Measurements from ENCODE around the gene S100A5. TPM values are rescaled to one million over a fixed set of nuclear protein-coding genes. Genes with fewer than 3 reads are reported as not detected.

S100A5 gene
- total RNA-seq, 1 experiment from 2014 or later: not detected

- Mint-ChIP-seq H3K4me3 (peak overlapping the region in 1 of 2 experiments; percentile 72; a peak in 2 of 5 replicates), H3K27me3 (ENCODE audit: low read depth) (no peaks in the 10 kb centered on the region; the same call in 1 of the 2 replicates), H3K9me3 (no peaks in the 10 kb centered on the region), H3K27ac (no peak overlapping the region; a peak in 1 of 7 replicates), H3K4me1 (peaks cover 34 to 42% of the 10 kb centered on the region in 2 experiments), H3K36me3 (ENCODE audit: insufficient read depth in 1 of 3, low read depth in 3 of 3) (no peaks in the 10 kb centered on the region)
- Histone ChIP-seq H3K23me2 (ENCODE audit: insufficient read length, low read depth, low read length, poor library complexity, severe bottlenecking) (no peaks in the 10 kb centered on the region), H3K56ac (ENCODE audit: insufficient read length, low read depth, low read length) (no peak overlapping the region), H3K4me1 (ENCODE audit: insufficient read depth, low read length) (peaks cover 7% of the 10 kb centered on the region; the same call in 1 of the 2 replicates), H2BK20ac (ENCODE audit: low read depth, low read length, poor library complexity, severe bottlenecking) (no peak overlapping the region), H3K27me3 (ENCODE audit: insufficient read depth, low read length) (no peaks in the 10 kb centered on the region; the same call in 1 of the 2 replicates), H4K91ac (ENCODE audit: insufficient read length, low read depth, low read length) (no peak overlapping the region), H3T11ph (ENCODE audit: low read length) (no peak overlapping the region), H3K4ac (ENCODE audit: low read depth, low read length) (no peak overlapping the region), H2BK15ac (ENCODE audit: low read depth, low read length) (no peak overlapping the region), H3K14ac (ENCODE audit: insufficient read depth, low read length) (no peak overlapping the region), H3K9me3 (ENCODE audit: control insufficient read depth, low read depth, low read length) (no peaks in the 10 kb centered on the region), H4K8ac (replicated peaks; ENCODE audit: insufficient read length, low read depth, low read length) (no peak overlapping the region), H2BK12ac (ENCODE audit: insufficient read length, low read depth, low read length) (no peak overlapping the region), H3K18ac (ENCODE audit: insufficient read length, low read depth, low read length) (no peak overlapping the region), H2BK120ac (ENCODE audit: low read depth, low read length, poor library complexity, severe bottlenecking) (no peak overlapping the region), H3K79me2 (ENCODE audit: insufficient read depth, low read length) (no peaks in the 10 kb centered on the region), H3K4me2 (ENCODE audit: insufficient read depth, insufficient read length, low read length) (peak overlapping the region; percentile 14), H3K9ac (ENCODE audit: extremely low read depth, insufficient read length, low read length) (no peak overlapping the region), H2AK5ac (ENCODE audit: insufficient read length, low read length) (no peak overlapping the region), H3K23ac (ENCODE audit: insufficient read length, low read depth, low read length) (no peak overlapping the region), H2AFZ (ENCODE audit: low read length) (no peak overlapping the region), H4K5ac (ENCODE audit: insufficient read length, low read depth, low read length) (no peak overlapping the region), H3K27ac (ENCODE audit: insufficient read length, low read depth, low read length) (no peak overlapping the region), H3K79me1 (ENCODE audit: insufficient read depth, low read depth, low read length, poor library complexity, severe bottlenecking) (no peaks in the 10 kb centered on the region), H2BK5ac (ENCODE audit: insufficient read length, low read length) (no peak overlapping the region), H4K20me1 (ENCODE audit: control insufficient read depth, insufficient read depth, insufficient read length) (no peaks in the 10 kb centered on the region)
- no peak for DNase-seq
- no CpG with 5 or more reads among the region's 13 CpGs for WGBS (ENCODE audit: extremely low coverage, insufficient read length, low lambda C conversion rate)
- no peak for TF ChIP-seq CTCF (conservative IDR thresholded peaks at IDR 0.05)
Observed at GRCh38 chr1:153533689-153534201, 7.0 kb downstream of the S100A5 start.
